Measurements from ENCODE around the gene DUSP14.

- no peak for TF ChIP-seq SNAPC4 (CRISPR knock-in tag; IDR thresholded peaks at IDR 0.05)
- no peak for TF ChIP-seq ASH2L (IDR thresholded peaks at IDR 0.05; ENCODE audit: insufficient read length, low read depth, low read length)
- TF ChIP-seq, protein P1, sequence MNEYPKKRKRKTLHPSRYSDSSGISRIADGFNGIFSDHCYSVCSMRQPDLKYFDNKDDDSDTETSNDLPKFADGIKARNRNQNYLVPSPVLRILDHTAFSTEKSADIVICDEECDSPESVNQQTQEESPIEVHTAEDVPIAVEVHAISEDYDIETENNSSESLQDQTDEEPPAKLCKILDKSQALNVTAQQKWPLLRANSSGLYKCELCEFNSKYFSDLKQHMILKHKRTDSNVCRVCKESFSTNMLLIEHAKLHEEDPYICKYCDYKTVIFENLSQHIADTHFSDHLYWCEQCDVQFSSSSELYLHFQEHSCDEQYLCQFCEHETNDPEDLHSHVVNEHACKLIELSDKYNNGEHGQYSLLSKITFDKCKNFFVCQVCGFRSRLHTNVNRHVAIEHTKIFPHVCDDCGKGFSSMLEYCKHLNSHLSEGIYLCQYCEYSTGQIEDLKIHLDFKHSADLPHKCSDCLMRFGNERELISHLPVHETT (CRISPR knock-in tag; conservative IDR thresholded peaks at IDR 0.05), result no peak
- TF ChIP-seq YY1 (IDR thresholded peaks at IDR 0.05; ENCODE audit: insufficient read depth, insufficient replicate concordance, low read depth, low read length), result no peak
- TF ChIP-seq MEIS2 (CRISPR knock-in tag; IDR thresholded peaks at IDR 0.05), result no peak
Observed at GRCh38 chr17:37562016-37562745, 72.5 kb downstream of the DUSP14 start.

All from HepG2 (cell line).